Stimulated activated memory B cell treated with anti-CD40 and anti-IgM and Interleukin-4, amounts not matched to agents 10 μg/mL and 1 μg/mL and 100 μg/mL, for 72 hours (primary cell): ENCODE results near the gene TF.
"Not testable (repeated sequence)": the region's sequence is repeated elsewhere in the genome, so short reads cannot be mapped to it uniquely, and the experiment has no call there.

Source experiments
- ATAC-seq: fragments of 150-1000 bp; cut with Tn5 transposase; 2 replicates; pipeline ENCODE4 v1.10.0; 2021
- H3K27ac Mint-ChIP-seq: one replicate; pipeline ENCODE4 v1.8.0; 2022; ENCODE audit warnings: mild to moderate bottlenecking, mixed read lengths
- H3K27me3 Mint-ChIP-seq: one replicate; pipeline ENCODE4 v1.8.0; 2022; ENCODE audit warnings: mixed read lengths
- H3K36me3 Mint-ChIP-seq: one replicate; pipeline ENCODE4 v1.8.0; 2022; ENCODE audit warnings: mixed read lengths
- H3K4me1 Mint-ChIP-seq: one replicate; pipeline ENCODE4 v1.8.0; 2022; ENCODE audit warnings: mixed read lengths
- H3K4me3 Mint-ChIP-seq: one replicate; pipeline ENCODE4 v1.8.0; 2022; ENCODE audit warnings: mild to moderate bottlenecking, moderate library complexity, mixed read lengths
- H3K9me3 Mint-ChIP-seq: one replicate; pipeline ENCODE4 v1.8.0; 2022; ENCODE audit warnings: mixed read lengths

Gene TF

GRCh38 chr3:133732231-133732630, 14.0 kb upstream of the TF start:
- ATAC-seq, H3K27ac Mint-ChIP-seq, H3K36me3 Mint-ChIP-seq, H3K9me3 Mint-ChIP-seq, H3K4me1 Mint-ChIP-seq, H3K4me3 Mint-ChIP-seq: not testable (repeated sequence)
- H3K27me3 Mint-ChIP-seq = peaks cover 63% of the 10 kb centered on the region

- H3K4me1 Mint-ChIP-seq = no peaks in the 10 kb centered on the region
- H3K9me3 Mint-ChIP-seq = peaks cover 8% of the 10 kb centered on the region
- H3K4me3 Mint-ChIP-seq = no peak overlapping the region
- peaks cover 7% of the 10 kb centered on the region for H3K36me3 Mint-ChIP-seq
- ATAC-seq = no peak
- H3K27ac Mint-ChIP-seq = no peak overlapping the region
- peaks cover 67% of the 10 kb centered on the region for H3K27me3 Mint-ChIP-seq
Observed at GRCh38 chr3:133733226-133733625, 13.0 kb upstream of the TF start.

GRCh38 chr3:133734305-133734704, 11.9 kb upstream of the TF start:
- H3K4me3 Mint-ChIP-seq = no peak overlapping the region
- no peaks in the 10 kb centered on the region for H3K4me1 Mint-ChIP-seq
- no peak for ATAC-seq
- H3K27ac Mint-ChIP-seq = no peak overlapping the region
- H3K9me3 Mint-ChIP-seq = peaks cover 8% of the 10 kb centered on the region
- peaks cover 66% of the 10 kb centered on the region for H3K27me3 Mint-ChIP-seq
- H3K36me3 Mint-ChIP-seq = peaks cover 7% of the 10 kb centered on the region

GRCh38 chr3:133742351-133743091, 3.7 kb upstream of the TF start:
- no peak for ATAC-seq
- peaks cover 2% of the 10 kb centered on the region for H3K9me3 Mint-ChIP-seq
- peaks cover 38% of the 10 kb centered on the region for H3K27me3 Mint-ChIP-seq
- no peak overlapping the region for H3K27ac Mint-ChIP-seq
- no peak overlapping the region for H3K4me3 Mint-ChIP-seq
- H3K36me3 Mint-ChIP-seq = no peaks in the 10 kb centered on the region
- no peaks in the 10 kb centered on the region for H3K4me1 Mint-ChIP-seq

GRCh38 chr3:133744241-133744640, 2.0 kb upstream of the TF start:
- peaks cover 2% of the 10 kb centered on the region for H3K9me3 Mint-ChIP-seq
- no peak for ATAC-seq
- no peaks in the 10 kb centered on the region for H3K36me3 Mint-ChIP-seq
- peaks cover 41% of the 10 kb centered on the region for H3K27me3 Mint-ChIP-seq
- no peaks in the 10 kb centered on the region for H3K4me1 Mint-ChIP-seq
- no peak overlapping the region for H3K27ac Mint-ChIP-seq
- no peak overlapping the region for H3K4me3 Mint-ChIP-seq

- Mint-ChIP-seq H3K4me3 (no peak overlapping the region), H3K4me1 (no peaks in the 10 kb centered on the region), H3K27me3 (peaks cover 41% of the 10 kb centered on the region), H3K36me3 (no peaks in the 10 kb centered on the region), H3K9me3 (no peaks in the 10 kb centered on the region), H3K27ac (no peak overlapping the region)
- ATAC-seq = no peak
Observed at GRCh38 chr3:133745108-133745507, 1.1 kb upstream of the TF start.

GRCh38 chr3:133746712-133747066, 496 bp downstream of the TF start:
- peaks cover 41% of the 10 kb centered on the region for H3K27me3 Mint-ChIP-seq

GRCh38 chr3:133747373-133747772, 1.2 kb downstream of the TF start:
- Mint-ChIP-seq H3K4me3 (no peak overlapping the region), H3K4me1 (no peaks in the 10 kb centered on the region), H3K9me3 (no peaks in the 10 kb centered on the region), H3K27me3 (peaks cover 41% of the 10 kb centered on the region), H3K36me3 (no peaks in the 10 kb centered on the region), H3K27ac (no peak overlapping the region)
- no peak for ATAC-seq

More at GRCh38 chr3:133746712-133747066, 496 bp downstream of the TF start:
- Mint-ChIP-seq H3K9me3 (no peaks in the 10 kb centered on the region), H3K36me3 (no peaks in the 10 kb centered on the region), H3K4me3 (no peak overlapping the region), H3K27ac (no peak overlapping the region), H3K4me1 (no peaks in the 10 kb centered on the region)
- no peak for ATAC-seq

- Mint-ChIP-seq H3K9me3 (no peaks in the 10 kb centered on the region), H3K4me1 (no peaks in the 10 kb centered on the region), H3K4me3 (no peak overlapping the region), H3K36me3 (no peaks in the 10 kb centered on the region), H3K27ac (no peak overlapping the region), H3K27me3 (peaks cover 41% of the 10 kb centered on the region)
- ATAC-seq = no peak
Observed at GRCh38 chr3:133747907-133748639, 1.9 kb downstream of the TF start.

- H3K4me1 Mint-ChIP-seq = no peaks in the 10 kb centered on the region
- no peak overlapping the region for H3K4me3 Mint-ChIP-seq
- no peak overlapping the region for H3K27ac Mint-ChIP-seq
- no peaks in the 10 kb centered on the region for H3K9me3 Mint-ChIP-seq
- no peak for ATAC-seq
- peaks cover 33% of the 10 kb centered on the region for H3K27me3 Mint-ChIP-seq
- no peaks in the 10 kb centered on the region for H3K36me3 Mint-ChIP-seq
Observed at GRCh38 chr3:133749427-133750258, 3.5 kb downstream of the TF start.

GRCh38 chr3:133750259-133750656, 4.1 kb downstream of the TF start:
- Mint-ChIP-seq H3K9me3 (no peaks in the 10 kb centered on the region), H3K27ac (no peak overlapping the region), H3K4me1 (no peaks in the 10 kb centered on the region), H3K4me3 (no peak overlapping the region), H3K36me3 (no peaks in the 10 kb centered on the region), H3K27me3 (peaks cover 31% of the 10 kb centered on the region)
- no peak for ATAC-seq

GRCh38 chr3:133753107-133753778, 7.0 kb downstream of the TF start:
- no peak overlapping the region for H3K27ac Mint-ChIP-seq
- ATAC-seq = no peak
- no peaks in the 10 kb centered on the region for H3K4me1 Mint-ChIP-seq
- peaks cover 20% of the 10 kb centered on the region for H3K27me3 Mint-ChIP-seq
- no peak overlapping the region for H3K4me3 Mint-ChIP-seq
- no peaks in the 10 kb centered on the region for H3K9me3 Mint-ChIP-seq
- no peaks in the 10 kb centered on the region for H3K36me3 Mint-ChIP-seq

GRCh38 chr3:133753779-133754164, 7.6 kb downstream of the TF start:
- Mint-ChIP-seq H3K36me3 (no peaks in the 10 kb centered on the region), H3K9me3 (no peaks in the 10 kb centered on the region), H3K4me3 (no peak overlapping the region), H3K4me1 (no peaks in the 10 kb centered on the region), H3K27me3 (peaks cover 25% of the 10 kb centered on the region), H3K27ac (no peak overlapping the region)
- peak; percentile 34 for ATAC-seq

- H3K27ac Mint-ChIP-seq = no peak overlapping the region
- no peaks in the 10 kb centered on the region for H3K9me3 Mint-ChIP-seq
- H3K27me3 Mint-ChIP-seq = peaks cover 25% of the 10 kb centered on the region
- ATAC-seq = no peak
- H3K36me3 Mint-ChIP-seq = no peaks in the 10 kb centered on the region
- H3K4me1 Mint-ChIP-seq = no peaks in the 10 kb centered on the region
- no peak overlapping the region for H3K4me3 Mint-ChIP-seq
Observed at GRCh38 chr3:133754455-133754854, 8.3 kb downstream of the TF start.
